PFSK-1 (cell line): ENCODE data around the gene PTPRN2.

Source experiments
- FOXP2 ChIP-seq: optimal IDR thresholded peaks from 2 replicates; pipeline ENCODE3; 2011; ENCODE audit warnings: borderline replicate concordance, control low read depth, inconsistent platforms; ENCODE audit not compliant: insufficient read depth; ENCODE audit errors: extremely low read length, extremely low read depth
- POLR2AphosphoS5 ChIP-seq: IDR thresholded peaks from 2 replicates; pipeline ENCODE4 v1.6.1; 2012; ENCODE audit warnings: low read depth, mild to moderate bottlenecking, control low read depth, low read length, moderate library complexity
- REST ChIP-seq, 2 experiments: IDR thresholded peaks; 2 replicates each; pipeline versions ENCODE4 v1.6.1 to v1.8.0; 2011 to 2012; ENCODE audit warnings: low read depth in 2 of 2, low read length in 2 of 2, control low read depth in 1 of 2, inconsistent platforms in 1 of 2, mild to moderate bottlenecking in 1 of 2, moderate library complexity in 1 of 2; ENCODE audit not compliant: insufficient read depth in 1 of 2
- SIN3A ChIP-seq: IDR thresholded peaks from 2 replicates; pipeline ENCODE4 v1.6.1; 2012; ENCODE audit warnings: mild to moderate bottlenecking, low read length, moderate library complexity, borderline replicate concordance; ENCODE audit not compliant: insufficient read depth
- TAF1 ChIP-seq: IDR thresholded peaks from 2 replicates; pipeline ENCODE4 v1.6.1; 2012; ENCODE audit warnings: low read length, control low read depth, borderline replicate concordance; ENCODE audit not compliant: insufficient read depth

PTPRN2 gene

GRCh38 chr7:158087196-158087595 is 500.4 kb downstream of the PTPRN2 start:
- TF ChIP-seq FOXP2 (no peak), TAF1 (no peak)

GRCh38 chr7:158085741-158086695 is 501.6 kb downstream of the PTPRN2 start:
- no peak for TF ChIP-seq FOXP2
- TF ChIP-seq SIN3A: no peak
- TF ChIP-seq REST (IDR thresholded peaks at IDR 0.05; ENCODE audit: insufficient read depth in 1 of 2, low read depth in 2 of 2, low read length in 2 of 2): no peak
- TF ChIP-seq POLR2AphosphoS5: no peak
- no peak for TF ChIP-seq TAF1

- TF ChIP-seq TAF1: no peak
- TF ChIP-seq REST (IDR thresholded peaks at IDR 0.05; ENCODE audit: insufficient read depth in 1 of 2, low read depth in 2 of 2, low read length in 2 of 2): no peak
- TF ChIP-seq POLR2AphosphoS5: no peak
- no peak for TF ChIP-seq FOXP2
- no peak for TF ChIP-seq SIN3A
These were observed 503.1 kb downstream of the PTPRN2 start for GRCh38 chr7:158084555-158084954.

GRCh38 chr7:158083526-158084310 is 503.9 kb downstream of the PTPRN2 start:
- no peak for TF ChIP-seq POLR2AphosphoS5
- TF ChIP-seq TAF1: no peak
- TF ChIP-seq SIN3A: no peak
- no peak for TF ChIP-seq REST (IDR thresholded peaks at IDR 0.05; ENCODE audit: insufficient read depth in 1 of 2, low read depth in 2 of 2, low read length in 2 of 2)
- TF ChIP-seq FOXP2: no peak

GRCh38 chr7:158082761-158083160 is 504.9 kb downstream of the PTPRN2 start:
- TF ChIP-seq SIN3A: no peak
- no peak for TF ChIP-seq FOXP2
- TF ChIP-seq POLR2AphosphoS5: no peak
- no peak for TF ChIP-seq TAF1
- no peak for TF ChIP-seq REST (IDR thresholded peaks at IDR 0.05; ENCODE audit: insufficient read depth in 1 of 2, low read depth in 2 of 2, low read length in 2 of 2)
